HUES6 (cell line): ENCODE measurements around the gene KCNMA1.
"Not testable (repeated sequence)": the region's sequence is repeated elsewhere in the genome, so short reads cannot be mapped to it uniquely, and the experiment has no call there.

Source experiments
- H3K27ac ChIP-seq: 2 replicates; pipeline ENCODE4 v1.7.0; 2013; ENCODE audit warnings: low read depth, mild to moderate bottlenecking, low read length, inconsistent platforms
- H3K27me3 ChIP-seq: 2 replicates; pipeline ENCODE4 v1.6.1; 2013; ENCODE audit warnings: low read length; ENCODE audit not compliant: control insufficient read depth, insufficient read depth
- H3K36me3 ChIP-seq: 2 replicates; pipeline ENCODE4 v1.6.1; 2013; ENCODE audit warnings: low read length; ENCODE audit not compliant: control insufficient read depth, insufficient read depth
- H3K4me1 ChIP-seq: 2 replicates; pipeline ENCODE4 v1.6.1; 2013; ENCODE audit warnings: low read length; ENCODE audit not compliant: control insufficient read depth, insufficient read depth
- H3K4me3 ChIP-seq: 2 replicates; pipeline ENCODE4 v1.5.1; 2013; ENCODE audit warnings: low read depth, low read length
- H3K9ac ChIP-seq: one replicate; pipeline ENCODE4 v1.6.1; 2013; ENCODE audit warnings: mild to moderate bottlenecking, low read length
- H3K9me3 ChIP-seq: 2 replicates; pipeline ENCODE4 v1.6.1; 2013; ENCODE audit warnings: low read depth, low read length; ENCODE audit not compliant: control insufficient read depth, insufficient read depth

Gene KCNMA1

DNA sequence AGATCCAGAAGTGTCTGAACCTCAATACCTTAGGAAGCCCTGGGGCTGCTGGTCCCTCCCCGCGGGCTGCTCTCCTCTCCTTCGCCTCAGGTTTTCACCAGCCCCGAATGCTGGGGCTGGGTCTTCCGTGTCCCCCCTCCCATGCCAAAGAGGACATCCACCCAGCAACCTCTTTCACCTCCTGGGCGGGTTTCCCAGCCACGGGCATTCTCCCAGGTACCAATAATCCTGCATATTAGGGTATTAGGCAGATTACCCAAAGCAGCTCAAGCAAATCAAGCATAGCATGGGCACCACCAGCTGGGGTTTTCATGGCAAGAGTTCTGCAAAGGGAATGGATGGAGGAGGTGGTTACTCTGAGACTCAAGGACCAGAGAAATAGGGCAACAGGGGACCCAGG lies 224.4 kb downstream of the KCNMA1 start:
- Histone ChIP-seq H3K9me3 (no peaks in the 10 kb centered on the region; the same call in 1 of the 2 replicates), H3K27ac (no peak overlapping the region), H3K36me3 (no peaks in the 10 kb centered on the region), H3K27me3 (no peaks in the 10 kb centered on the region; the same call in 1 of the 2 replicates), H3K4me1 (no peaks in the 10 kb centered on the region), H3K9ac (no peak overlapping the region), H3K4me3 (no peak overlapping the region)

DNA sequence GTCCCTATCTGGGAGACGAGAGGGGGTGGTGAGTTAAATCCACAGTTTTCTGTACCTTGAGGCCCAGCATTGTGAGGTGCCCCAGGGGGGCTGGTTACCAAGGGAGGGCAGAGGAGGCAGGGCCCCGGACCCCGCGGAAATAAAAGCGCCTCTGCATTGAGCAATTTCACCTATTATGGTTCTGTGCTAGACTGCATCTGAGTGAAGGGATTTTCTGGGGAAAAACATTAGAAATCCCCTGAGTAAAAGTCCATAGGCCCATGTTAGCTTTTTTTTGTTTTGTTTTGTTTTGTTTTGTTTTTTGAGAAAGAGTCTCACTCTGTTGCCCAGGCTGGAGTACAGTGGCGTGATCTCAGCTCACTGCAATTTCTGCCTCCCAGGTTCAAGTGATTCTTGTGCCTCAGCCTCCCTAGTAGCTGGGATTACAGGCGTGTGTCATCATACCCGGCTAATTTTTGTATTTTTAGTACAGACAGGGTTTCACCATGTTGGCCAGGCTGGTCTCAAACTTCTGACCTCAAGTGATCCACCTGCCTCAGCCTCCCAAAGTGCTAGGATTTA lies 225.0 kb downstream of the KCNMA1 start:
- not testable (repeated sequence) for H3K36me3 ChIP-seq, H3K4me3 ChIP-seq, H3K27me3 ChIP-seq, H3K4me1 ChIP-seq, H3K9ac ChIP-seq, H3K9me3 ChIP-seq, H3K27ac ChIP-seq

DNA sequence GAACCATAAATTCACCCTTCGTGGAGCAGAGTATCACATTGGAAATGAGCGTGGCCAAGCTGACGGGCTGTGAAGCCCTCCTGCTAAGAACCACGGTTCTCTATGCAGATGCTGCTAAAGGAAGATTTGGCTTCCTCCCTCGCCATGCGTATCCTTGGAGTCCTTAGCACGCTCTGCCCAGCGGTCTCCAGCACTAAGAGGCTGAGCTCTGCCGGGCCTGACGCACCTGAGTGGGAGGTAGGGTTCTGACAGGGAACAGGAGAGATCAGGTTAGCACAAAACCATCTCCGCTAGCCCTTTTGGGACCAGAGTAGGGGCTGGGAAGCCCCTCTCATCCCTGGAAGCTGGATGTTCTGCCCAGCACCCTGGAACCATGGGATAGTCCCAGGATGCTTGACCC lies 225.8 kb downstream of the KCNMA1 start:
- no peaks in the 10 kb centered on the region for H3K36me3 ChIP-seq
- H3K9ac ChIP-seq, result no peak overlapping the region
- no peak overlapping the region for H3K27ac ChIP-seq
- no peak overlapping the region for H3K4me3 ChIP-seq
- no peaks in the 10 kb centered on the region; the same call in 1 of the 2 replicates for H3K27me3 ChIP-seq
- H3K9me3 ChIP-seq, result no peaks in the 10 kb centered on the region; the same call in 1 of the 2 replicates
- H3K4me1 ChIP-seq, result peaks cover 8% of the 10 kb centered on the region; the same call in 1 of the 2 replicates

DNA sequence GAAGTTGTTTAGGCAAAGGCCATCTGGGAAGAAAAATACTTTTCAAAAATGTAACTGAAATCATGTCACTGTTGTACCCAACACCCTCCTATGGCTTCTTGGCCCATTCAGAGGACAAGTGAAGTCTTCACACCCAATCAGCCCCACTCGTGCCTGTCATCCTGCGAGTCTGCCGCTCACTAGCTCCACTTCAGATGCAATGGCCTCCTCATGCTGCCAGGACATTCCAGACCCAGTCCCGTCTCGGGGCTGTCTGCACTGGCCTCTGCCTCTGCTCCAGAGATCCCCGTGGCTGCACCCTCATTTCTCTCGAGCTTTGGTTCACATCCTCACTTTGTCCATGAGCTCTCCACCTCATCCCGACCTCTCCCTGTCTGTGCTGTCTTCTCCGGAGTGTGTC lies 227.1 kb downstream of the KCNMA1 start:
- H3K9ac ChIP-seq, result no peak overlapping the region
- peaks cover 18% of the 10 kb centered on the region for H3K4me1 ChIP-seq
- H3K27me3 ChIP-seq, result no peaks in the 10 kb centered on the region; the same call in 1 of the 2 replicates
- no peaks in the 10 kb centered on the region for H3K36me3 ChIP-seq
- H3K27ac ChIP-seq, result no peak overlapping the region
- H3K9me3 ChIP-seq, result no peaks in the 10 kb centered on the region; the same call in 1 of the 2 replicates
- H3K4me3 ChIP-seq, result no peak overlapping the region

DNA sequence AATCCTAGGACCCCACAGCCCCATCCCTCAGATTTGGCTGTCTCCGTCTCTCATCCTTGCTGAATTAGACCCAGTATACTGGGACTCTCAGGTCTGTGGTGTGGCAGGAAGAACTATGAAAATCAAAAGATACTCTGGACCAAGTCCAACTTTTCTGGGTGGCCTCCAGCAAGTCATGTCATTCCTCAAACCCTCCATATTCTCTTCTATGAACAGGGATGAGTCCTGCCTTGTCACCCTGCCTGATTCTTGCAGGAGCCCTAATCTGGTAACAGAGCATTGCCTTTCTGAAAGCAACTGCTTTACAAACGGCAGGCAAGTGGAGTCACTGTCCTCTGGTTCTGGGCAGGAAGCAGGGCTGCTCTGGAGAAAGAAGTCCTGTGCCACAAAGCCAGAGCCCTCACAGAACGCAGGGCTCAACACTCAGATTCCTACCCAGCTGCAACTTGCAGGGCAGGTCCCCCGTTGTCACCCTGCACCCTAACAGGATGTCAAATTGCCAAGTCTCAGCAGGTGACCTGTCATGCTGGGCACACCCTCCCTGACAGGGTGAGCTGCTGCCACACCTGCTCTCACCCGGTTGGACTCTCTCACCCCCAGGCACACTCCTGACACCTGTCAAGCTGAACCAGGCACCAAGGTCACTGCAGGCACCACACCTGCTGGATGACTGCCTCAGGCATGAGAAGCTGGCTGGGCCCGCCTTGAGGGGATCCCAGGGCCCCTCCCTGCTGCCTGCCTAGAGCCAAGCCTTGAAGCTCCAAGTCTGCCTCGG lies 227.7 kb downstream of the KCNMA1 start:
- Histone ChIP-seq H3K27ac (no peak overlapping the region), H3K36me3 (no peaks in the 10 kb centered on the region), H3K27me3 (no peaks in the 10 kb centered on the region; the same call in 1 of the 2 replicates), H3K9ac (no peak overlapping the region), H3K4me3 (no peak overlapping the region), H3K4me1 (peaks cover 21% of the 10 kb centered on the region), H3K9me3 (no peaks in the 10 kb centered on the region; the same call in 1 of the 2 replicates)

DNA sequence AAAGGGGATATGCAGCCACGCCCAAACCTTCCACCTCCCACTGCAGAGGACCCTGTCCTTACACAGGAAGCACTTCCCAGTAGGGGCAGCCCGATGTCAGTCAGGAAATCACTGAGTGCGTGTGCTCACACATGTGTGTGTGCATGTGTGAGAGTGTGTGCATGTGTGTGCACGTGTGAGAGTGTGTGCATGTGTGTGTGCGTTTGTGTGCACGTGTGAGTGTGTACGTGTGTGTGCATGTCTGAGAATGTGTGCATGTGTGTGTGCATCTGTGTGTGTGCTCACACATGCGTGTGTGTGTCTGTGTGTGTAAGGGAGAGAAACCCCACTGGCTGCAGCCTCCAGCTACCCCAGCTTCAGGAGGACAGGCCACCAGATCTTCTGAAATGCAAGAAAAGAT lies 229.3 kb downstream of the KCNMA1 start:
- H3K9me3 ChIP-seq, result no peaks in the 10 kb centered on the region; the same call in 1 of the 2 replicates
- H3K9ac ChIP-seq, result no peak overlapping the region
- H3K27ac ChIP-seq, result no peak overlapping the region
- peaks cover 28% of the 10 kb centered on the region for H3K4me1 ChIP-seq
- H3K4me3 ChIP-seq, result no peak overlapping the region
- H3K27me3 ChIP-seq, result no peaks in the 10 kb centered on the region; the same call in 1 of the 2 replicates
- no peaks in the 10 kb centered on the region for H3K36me3 ChIP-seq

DNA sequence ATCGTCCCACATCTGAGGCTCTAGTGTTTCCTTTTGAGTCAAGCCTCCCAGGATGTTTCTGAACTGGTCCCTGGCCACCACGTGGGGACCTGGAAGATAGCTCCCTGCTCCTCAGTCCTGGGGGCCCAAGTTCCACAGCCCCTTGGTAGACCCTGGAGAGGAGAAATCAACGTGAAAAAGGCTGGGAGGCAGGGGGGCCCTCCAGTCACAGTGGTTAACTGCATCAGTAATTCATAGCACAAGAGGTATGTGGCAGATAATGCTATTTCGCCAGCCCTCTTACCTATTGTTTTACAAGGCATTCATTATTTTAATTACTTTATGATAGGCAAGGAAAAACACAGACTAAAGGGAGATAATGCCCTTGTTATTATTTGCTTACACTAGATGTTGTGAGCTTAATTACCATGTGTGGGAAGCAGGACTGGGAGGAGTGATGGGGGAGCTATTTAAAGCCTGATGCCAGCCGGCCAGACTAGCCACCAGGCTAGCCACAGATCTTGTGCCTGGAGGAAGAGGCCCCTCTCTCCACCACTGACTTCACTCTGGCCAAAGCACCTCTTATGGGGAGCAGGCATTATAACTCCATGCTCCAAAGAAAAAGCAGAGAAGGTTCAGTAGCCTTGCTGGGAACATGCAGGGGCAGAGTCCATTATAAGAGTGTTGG lies 230.7 kb downstream of the KCNMA1 start:
- Histone ChIP-seq H3K9me3 (no peaks in the 10 kb centered on the region; the same call in 1 of the 2 replicates), H3K27ac (no peak overlapping the region), H3K4me1 (peaks cover 28% of the 10 kb centered on the region), H3K4me3 (no peak overlapping the region), H3K36me3 (no peaks in the 10 kb centered on the region), H3K9ac (no peak overlapping the region), H3K27me3 (no peaks in the 10 kb centered on the region; the same call in 1 of the 2 replicates)

DNA sequence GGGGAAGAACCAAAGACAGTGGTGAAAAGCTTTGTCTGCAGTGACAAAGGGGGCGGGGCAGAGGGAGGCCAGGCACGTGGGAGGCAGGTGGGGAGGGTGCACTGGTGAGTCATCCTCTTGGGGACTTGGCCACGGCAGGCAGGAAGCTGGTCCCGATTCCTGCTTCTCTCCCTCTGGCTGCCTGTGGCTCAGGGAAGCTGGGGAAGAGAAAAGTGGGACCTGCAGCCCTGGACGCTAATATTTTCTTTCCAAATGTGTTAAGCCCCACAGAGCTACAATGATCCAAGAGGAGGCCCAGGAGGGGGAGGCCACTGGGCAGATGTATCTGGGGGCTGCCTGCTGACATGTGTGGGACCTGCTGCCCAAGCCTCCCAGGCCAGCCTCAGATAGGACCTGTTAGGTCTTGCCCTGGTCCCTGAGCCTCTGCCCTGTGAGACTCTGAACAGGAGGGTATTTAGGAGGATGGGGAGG lies 231.8 kb downstream of the KCNMA1 start:
- H3K27me3 ChIP-seq, result no peaks in the 10 kb centered on the region; the same call in 1 of the 2 replicates
- no peaks in the 10 kb centered on the region for H3K36me3 ChIP-seq
- no peak overlapping the region for H3K27ac ChIP-seq
- peaks cover 28% of the 10 kb centered on the region for H3K4me1 ChIP-seq
- H3K9me3 ChIP-seq, result no peaks in the 10 kb centered on the region; the same call in 1 of the 2 replicates
- no peak overlapping the region for H3K9ac ChIP-seq
- H3K4me3 ChIP-seq, result no peak overlapping the region

DNA sequence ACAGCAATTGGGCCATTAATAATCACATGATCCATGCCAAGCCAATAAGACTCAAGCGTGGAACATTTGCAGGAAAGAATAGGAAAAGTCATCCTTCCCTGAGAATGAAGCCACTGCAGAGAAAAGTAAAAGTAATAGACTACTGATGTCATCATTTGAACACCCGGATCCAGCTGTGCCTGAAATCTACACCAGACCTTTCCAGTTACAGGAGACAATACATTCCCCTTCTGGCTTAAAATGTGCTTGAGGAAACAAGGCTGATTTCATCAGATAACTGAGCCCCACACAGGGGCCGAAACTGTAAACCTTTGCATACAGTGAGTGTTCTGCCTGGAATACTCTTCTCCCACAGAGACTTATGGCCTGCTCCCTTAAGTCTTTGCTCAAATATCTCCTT lies 232.8 kb downstream of the KCNMA1 start:
- Histone ChIP-seq H3K4me1 (peaks cover 28% of the 10 kb centered on the region), H3K4me3 (no peak overlapping the region), H3K9ac (no peak overlapping the region), H3K27me3 (no peaks in the 10 kb centered on the region; the same call in 1 of the 2 replicates), H3K36me3 (no peaks in the 10 kb centered on the region), H3K9me3 (no peaks in the 10 kb centered on the region; the same call in 1 of the 2 replicates), H3K27ac (no peak overlapping the region)

DNA sequence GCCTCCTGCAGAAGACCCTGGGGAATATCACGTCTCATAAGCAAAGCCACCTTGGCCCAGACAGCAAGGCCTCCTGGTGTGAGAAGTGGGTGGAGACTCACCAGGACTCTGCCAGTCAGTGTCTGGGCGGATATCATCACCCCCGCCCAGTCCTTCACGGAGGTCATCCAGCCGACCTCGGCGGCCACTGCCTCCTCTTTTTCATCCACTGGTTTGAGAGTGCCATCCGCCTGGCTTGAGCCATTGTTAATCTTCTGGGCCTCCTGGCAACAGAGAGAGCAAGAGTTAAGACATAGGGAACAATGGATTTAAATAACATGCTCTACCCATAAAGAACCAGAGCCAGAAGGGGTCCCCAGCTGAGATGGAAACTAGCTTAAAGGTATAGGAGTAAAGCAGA lies 233.8 kb downstream of the KCNMA1 start:
- Histone ChIP-seq H3K27me3 (no peaks in the 10 kb centered on the region; the same call in 1 of the 2 replicates), H3K9ac (no peak overlapping the region)

DNA sequence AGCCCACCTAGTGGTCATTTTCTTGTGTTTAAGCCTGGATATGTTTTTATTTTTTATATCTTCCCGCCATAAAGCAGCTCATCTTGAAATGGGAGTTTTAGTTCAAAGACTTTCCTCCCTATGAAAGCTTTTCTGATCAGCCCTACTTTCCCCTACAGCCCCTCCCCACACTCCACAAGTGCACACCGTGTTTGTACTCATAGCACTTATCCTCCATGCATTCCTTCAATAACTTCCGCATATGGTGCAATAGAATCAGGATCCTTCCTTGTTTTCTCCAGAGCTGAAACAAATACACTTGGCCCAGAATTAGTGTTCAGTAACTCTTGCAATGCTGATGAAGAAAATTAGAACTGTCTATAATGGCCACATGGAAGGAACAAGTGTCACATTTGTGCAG lies 235.9 kb downstream of the KCNMA1 start:
- Histone ChIP-seq H3K27ac (no peak overlapping the region), H3K9me3 (no peaks in the 10 kb centered on the region), H3K4me1 (peaks cover 19% of the 10 kb centered on the region), H3K4me3 (no peak overlapping the region), H3K36me3 (no peaks in the 10 kb centered on the region), H3K9ac (no peak overlapping the region), H3K27me3 (no peaks in the 10 kb centered on the region; the same call in 1 of the 2 replicates)

More for the DNA sequence above, 233.8 kb downstream of the KCNMA1 start:
- Histone ChIP-seq H3K9me3 (no peaks in the 10 kb centered on the region; the same call in 1 of the 2 replicates), H3K36me3 (no peaks in the 10 kb centered on the region), H3K4me3 (no peak overlapping the region), H3K4me1 (peaks cover 28% of the 10 kb centered on the region), H3K27ac (no peak overlapping the region)
